H9 (cell line): ENCODE results near the gene SETD3. TPM values are rescaled to one million over a fixed set of nuclear protein-coding genes. Genes with fewer than 3 reads are reported as not detected.

Experiments used
- DNase-seq: peaks from one replicate; pipeline ENCODE4 v3.0.0-alpha.2; 2017
- H2AFZ ChIP-seq: one replicate; pipeline ENCODE4 v1.6.1; 2013; ENCODE audit warnings: mild to moderate bottlenecking, low read length, control low read depth, moderate library complexity
- H2AK5ac ChIP-seq: 2 replicates; pipeline ENCODE4 v1.6.1; 2013; ENCODE audit warnings: low read length, control low read depth, mixed read lengths; ENCODE audit not compliant: insufficient read length
- H2BK120ac ChIP-seq: one replicate; pipeline ENCODE4 v1.6.1; 2013; ENCODE audit warnings: low read depth, mild to moderate bottlenecking, low read length, control low read depth, inconsistent platforms; ENCODE audit not compliant: poor library complexity, severe bottlenecking
- H2BK12ac ChIP-seq: 2 replicates; pipeline ENCODE4 v1.6.1; 2013; ENCODE audit warnings: low read length, control low read depth, mixed read lengths, low read depth; ENCODE audit not compliant: insufficient read length
- H2BK15ac ChIP-seq: 2 replicates; pipeline ENCODE4 v1.6.1; 2013; ENCODE audit warnings: low read depth, low read length, control low read depth
- H2BK20ac ChIP-seq: one replicate; pipeline ENCODE4 v1.6.1; 2013; ENCODE audit warnings: low read depth, mild to moderate bottlenecking, low read length, control low read depth, inconsistent platforms; ENCODE audit not compliant: poor library complexity, severe bottlenecking
- H2BK5ac ChIP-seq: 2 replicates; pipeline ENCODE4 v1.6.1; 2013; ENCODE audit warnings: low read length, control low read depth, mixed read lengths; ENCODE audit not compliant: insufficient read length
- H3K14ac ChIP-seq: 2 replicates; pipeline ENCODE4 v1.6.1; 2013; ENCODE audit warnings: low read length, control low read depth; ENCODE audit not compliant: insufficient read depth
- H3K18ac ChIP-seq: 2 replicates; pipeline ENCODE4 v1.6.1; 2013; ENCODE audit warnings: low read depth, mild to moderate bottlenecking, mixed read lengths, low read length, control low read depth; ENCODE audit not compliant: insufficient read length
- H3K23ac ChIP-seq: 2 replicates; pipeline ENCODE4 v1.6.1; 2013; ENCODE audit warnings: low read length, control low read depth, mixed read lengths, low read depth; ENCODE audit not compliant: insufficient read length
- H3K23me2 ChIP-seq: 2 replicates; pipeline ENCODE4 v1.6.1; 2013; ENCODE audit warnings: low read depth, mild to moderate bottlenecking, mixed read lengths, low read length, control low read depth; ENCODE audit not compliant: insufficient read length, poor library complexity, severe bottlenecking
- H3K27ac ChIP-seq: 2 replicates; pipeline ENCODE4 v1.5.1; 2013; ENCODE audit warnings: low read length, control low read depth, mixed read lengths, low read depth; ENCODE audit not compliant: insufficient read length
- H3K27me3 ChIP-seq: 2 replicates; pipeline ENCODE4 v1.6.1; 2013; ENCODE audit warnings: low read length, control low read depth, inconsistent platforms; ENCODE audit not compliant: insufficient read depth
- H3K4ac ChIP-seq: 2 replicates; pipeline ENCODE4 v1.6.1; 2013; ENCODE audit warnings: low read depth, mild to moderate bottlenecking, control low read depth, inconsistent platforms, low read length, moderate library complexity
- H3K4me1 ChIP-seq: 2 replicates; pipeline ENCODE4 v1.6.1; 2013; ENCODE audit warnings: low read length, control low read depth, inconsistent platforms; ENCODE audit not compliant: insufficient read depth
- H3K4me2 ChIP-seq: 2 replicates; pipeline ENCODE4 v1.6.1; 2013; ENCODE audit warnings: low read length, control low read depth, mixed read lengths; ENCODE audit not compliant: insufficient read length, insufficient read depth
- H3K56ac ChIP-seq: 2 replicates; pipeline ENCODE4 v1.6.1; 2013; ENCODE audit warnings: low read depth, mild to moderate bottlenecking, mixed read lengths, low read length, control low read depth; ENCODE audit not compliant: insufficient read length
- H3K79me1 ChIP-seq: 2 replicates; pipeline ENCODE4 v1.6.1; 2013; ENCODE audit warnings: low read depth, mild to moderate bottlenecking, moderate library complexity, low read length, control low read depth, inconsistent platforms; ENCODE audit not compliant: insufficient read depth, poor library complexity, severe bottlenecking
- H3K79me2 ChIP-seq: 2 replicates; pipeline ENCODE4 v1.6.1; 2013; ENCODE audit warnings: low read length, control low read depth, inconsistent platforms; ENCODE audit not compliant: insufficient read depth
- H3K9ac ChIP-seq: 2 replicates; pipeline ENCODE4 v1.6.1; 2013; ENCODE audit warnings: low read length, control low read depth, mixed read lengths; ENCODE audit not compliant: insufficient read length; ENCODE audit errors: extremely low read depth
- H3K9me3 ChIP-seq: one replicate; pipeline ENCODE4 v1.6.1; 2013; ENCODE audit warnings: low read depth, low read length, inconsistent platforms; ENCODE audit not compliant: control insufficient read depth
- H3T11ph ChIP-seq: one replicate; pipeline ENCODE4 v1.6.1; 2013; ENCODE audit warnings: mild to moderate bottlenecking, low read length, control low read depth, inconsistent platforms
- H4K20me1 ChIP-seq: one replicate; pipeline ENCODE4 v1.6.1; 2013; ENCODE audit not compliant: control insufficient read depth, insufficient read length, insufficient read depth
- H4K5ac ChIP-seq: 2 replicates; pipeline ENCODE4 v1.6.1; 2013; ENCODE audit warnings: low read depth, mild to moderate bottlenecking, mixed read lengths, low read length, control low read depth; ENCODE audit not compliant: insufficient read length
- H4K8ac ChIP-seq: replicated peaks from 2 replicates; pipeline ENCODE4 v1.6.1; 2013; ENCODE audit warnings: low read length, control low read depth, mixed read lengths, low read depth; ENCODE audit not compliant: insufficient read length
- H4K91ac ChIP-seq: 2 replicates; pipeline ENCODE4 v1.6.1; 2013; ENCODE audit warnings: low read depth, mild to moderate bottlenecking, moderate library complexity, mixed read lengths, low read length, control low read depth; ENCODE audit not compliant: insufficient read length
- H3K27ac Mint-ChIP-seq, 3 experiments: 2 replicates in 2 of 3; 3 replicates in 1 of 3; pipeline ENCODE4 v1.8.0; 2020 to 2021; ENCODE audit warnings: mixed read lengths in 3 of 3, mild to moderate bottlenecking in 1 of 3, moderate library complexity in 1 of 3
- H3K27me3 Mint-ChIP-seq: 2 replicates; pipeline ENCODE4 v1.8.0; 2021; ENCODE audit warnings: low read depth, mild to moderate bottlenecking, moderate library complexity, mixed read lengths
- H3K36me3 Mint-ChIP-seq, 3 experiments: 2 replicates in 2 of 3; 3 replicates in 1 of 3; pipeline ENCODE4 v1.8.0; 2020 to 2021; ENCODE audit warnings: low read depth in 3 of 3, mixed read lengths in 3 of 3; ENCODE audit not compliant: insufficient read depth in 1 of 3
- H3K4me1 Mint-ChIP-seq, 2 experiments: 2 replicates each; pipeline ENCODE4 v1.8.0; 2020; ENCODE audit warnings: mixed read lengths in 2 of 2
- H3K4me3 Mint-ChIP-seq, 2 experiments: 2 replicates in 1 of 2; 3 replicates in 1 of 2; pipeline ENCODE4 v1.8.0; 2020 to 2021; ENCODE audit warnings: mild to moderate bottlenecking in 2 of 2, mixed read lengths in 2 of 2, moderate library complexity in 1 of 2
- H3K9me3 Mint-ChIP-seq, 2 experiments: 2 replicates in 1 of 2; 3 replicates in 1 of 2; pipeline ENCODE4 v1.8.0; 2020; ENCODE audit warnings: mild to moderate bottlenecking in 2 of 2, mixed read lengths in 2 of 2, moderate library complexity in 1 of 2
- CTCF ChIP-seq: fragments of 200-600 bp; sonication (generic); conservative IDR thresholded peaks from 3 replicates; pipeline ENCODE4 v1.8.0; 2021; ENCODE audit warnings: antibody characterized with exemption, mild to moderate bottlenecking
- WGBS: extraction: QIAGEN DNeasy Blood & Tissue Kit; methylation state at CpG from one replicate; pipeline ENCODE4 v1.1.7; 2013; ENCODE audit warnings: missing lambda C conversion rate, low lambda C conversion rate, mixed read lengths; ENCODE audit not compliant: insufficient read length; ENCODE audit errors: extremely low coverage; 5-methylcytosine and 5-hydroxymethylcytosine counted together
- total RNA-seq: library from RNA; stranded (reverse); gene quantifications from 2 replicates; pipeline ENCODE4 v1.2.1, GENCODE V29; 2021

The SETD3 gene
- total RNA-seq, 1 experiment from 2014 or later, result 56.7 TPM

GRCh38 chr14:99506276-99506675 lies 25.6 kb upstream of the SETD3 start:
- no peaks in the 10 kb centered on the region for H3K27me3 ChIP-seq
- no peak overlapping the region for H2BK20ac ChIP-seq
- no peak overlapping the region for H3K23ac ChIP-seq
- H2BK5ac ChIP-seq, result no peak overlapping the region
- H2AK5ac ChIP-seq, result no peak overlapping the region
- no CpG with 5 or more reads among the region's 6 CpGs for WGBS
- no peak overlapping the region for H3K14ac ChIP-seq
- no peak overlapping the region for H3K9ac ChIP-seq
- no peak overlapping the region for H4K8ac ChIP-seq
- no peaks in the 10 kb centered on the region for H3K9me3 Mint-ChIP-seq
- DNase-seq, result no peak
- no peak overlapping the region for H2BK15ac ChIP-seq
- no peak overlapping the region for H3K27ac ChIP-seq
- H3K4ac ChIP-seq, result no peak overlapping the region
- peaks cover 31 to 86% (median 77%) of the 10 kb centered on the region in 3 experiments; a peak in 6 of 7 replicates for H3K36me3 Mint-ChIP-seq
- no peak overlapping the region for H3K56ac ChIP-seq
- H2BK12ac ChIP-seq, result no peak overlapping the region
- H3K79me1 ChIP-seq, result no peaks in the 10 kb centered on the region
- H4K5ac ChIP-seq, result no peak overlapping the region
- H4K20me1 ChIP-seq, result peaks cover 2% of the 10 kb centered on the region
- no peak overlapping the region for H2AFZ ChIP-seq
- H3K4me2 ChIP-seq, result no peak overlapping the region
- no peak for TF ChIP-seq CTCF
- peaks cover 6% of the 10 kb centered on the region; the same call in 1 of the 2 replicates for H3K4me1 ChIP-seq
- peaks cover 19 to 23% of the 10 kb centered on the region in 2 experiments for H3K4me1 Mint-ChIP-seq
- no peak overlapping the region for H3T11ph ChIP-seq
- peak overlapping the region in 2 of 3 experiments; percentile 19 to 86; a peak in 4 of 7 replicates for H3K27ac Mint-ChIP-seq
- no peak overlapping the region for H3K18ac ChIP-seq
- H3K4me3 Mint-ChIP-seq, result no peak overlapping the region
- H3K27me3 Mint-ChIP-seq, result no peaks in the 10 kb centered on the region
- no peak overlapping the region for H2BK120ac ChIP-seq
- no peaks in the 10 kb centered on the region for H3K23me2 ChIP-seq
- no peaks in the 10 kb centered on the region for H3K9me3 ChIP-seq
- no peak overlapping the region for H4K91ac ChIP-seq
- H3K79me2 ChIP-seq, result no peaks in the 10 kb centered on the region
